PFSK-1 (cell line): ENCODE data around the gene P4HA3.

Experiments used
- FOXP2 ChIP-seq: optimal IDR thresholded peaks from 2 replicates; pipeline ENCODE3; 2011; ENCODE audit warnings: borderline replicate concordance, control low read depth, inconsistent platforms; ENCODE audit not compliant: insufficient read depth; ENCODE audit errors: extremely low read length, extremely low read depth
- POLR2AphosphoS5 ChIP-seq: IDR thresholded peaks from 2 replicates; pipeline ENCODE4 v1.6.1; 2012; ENCODE audit warnings: low read depth, mild to moderate bottlenecking, control low read depth, low read length, moderate library complexity
- REST ChIP-seq, 2 experiments: IDR thresholded peaks; 2 replicates each; pipeline versions ENCODE4 v1.6.1 to v1.8.0; 2011 to 2012; ENCODE audit warnings: low read depth in 2 of 2, low read length in 2 of 2, control low read depth in 1 of 2, inconsistent platforms in 1 of 2, mild to moderate bottlenecking in 1 of 2, moderate library complexity in 1 of 2; ENCODE audit not compliant: insufficient read depth in 1 of 2
- SIN3A ChIP-seq: IDR thresholded peaks from 2 replicates; pipeline ENCODE4 v1.6.1; 2012; ENCODE audit warnings: mild to moderate bottlenecking, low read length, moderate library complexity, borderline replicate concordance; ENCODE audit not compliant: insufficient read depth
- TAF1 ChIP-seq: IDR thresholded peaks from 2 replicates; pipeline ENCODE4 v1.6.1; 2012; ENCODE audit warnings: low read length, control low read depth, borderline replicate concordance; ENCODE audit not compliant: insufficient read depth

P4HA3 gene

GRCh38 chr11:74233683-74234082 lies 77.8 kb downstream of the P4HA3 start:
- TF ChIP-seq SIN3A (no peak), REST (IDR thresholded peaks at IDR 0.05; ENCODE audit: insufficient read depth in 1 of 2, low read depth in 2 of 2, low read length in 2 of 2) (no peak), POLR2AphosphoS5 (no peak), FOXP2 (no peak), TAF1 (no peak)

GRCh38 chr11:74232311-74232950 lies 79.0 kb downstream of the P4HA3 start:
- TF ChIP-seq REST (IDR thresholded peaks at IDR 0.05; ENCODE audit: insufficient read depth in 1 of 2, low read depth in 2 of 2, low read length in 2 of 2) (no peak), SIN3A (no peak), FOXP2 (no peak), TAF1 (no peak), POLR2AphosphoS5 (no peak)

GRCh38 chr11:74226907-74227306 lies 84.5 kb downstream of the P4HA3 start:
- TF ChIP-seq TAF1 (no peak), POLR2AphosphoS5 (no peak), SIN3A (no peak), REST (IDR thresholded peaks at IDR 0.05; ENCODE audit: insufficient read depth in 1 of 2, low read depth in 2 of 2, low read length in 2 of 2) (no peak), FOXP2 (no peak)

GRCh38 chr11:74225565-74225964 lies 85.9 kb downstream of the P4HA3 start:
- no peak for TF ChIP-seq POLR2AphosphoS5
- TF ChIP-seq TAF1, result no peak
- TF ChIP-seq SIN3A, result no peak
- TF ChIP-seq FOXP2, result no peak
- TF ChIP-seq REST (IDR thresholded peaks at IDR 0.05; ENCODE audit: insufficient read depth in 1 of 2, low read depth in 2 of 2, low read length in 2 of 2), result no peak

- TF ChIP-seq REST (IDR thresholded peaks at IDR 0.05; ENCODE audit: insufficient read depth in 1 of 2, low read depth in 2 of 2, low read length in 2 of 2), result no peak
- no peak for TF ChIP-seq SIN3A
- no peak for TF ChIP-seq FOXP2
- no peak for TF ChIP-seq TAF1
- no peak for TF ChIP-seq POLR2AphosphoS5
These were observed 89.6 kb downstream of the P4HA3 start for GRCh38 chr11:74221816-74222215.
